ENCODE results near the gene C1QTNF4.
A peak's percentile ranks its signal among the peaks of the same experiment; 100 is the strongest.

Gene C1QTNF4

GRCh38 chr11:47592970-47593369, 1.2 kb downstream of the C1QTNF4 start:
- no peak for DNase-seq

GRCh38 chr11:47592251-47592650, 2.0 kb downstream of the C1QTNF4 start:
- DNase-seq, result no peak

GRCh38 chr11:47591764-47592163, 2.4 kb downstream of the C1QTNF4 start:
- no peak for DNase-seq

GRCh38 chr11:47589977-47590861, 4.0 kb downstream of the C1QTNF4 start:
- no peak for DNase-seq

GRCh38 chr11:47589584-47589976, 4.6 kb downstream of the C1QTNF4 start:
- no peak for DNase-seq

- DNase-seq, result no peak
These were observed 5.1 kb downstream of the C1QTNF4 start for GRCh38 chr11:47589118-47589517.

GRCh38 chr11:47587723-47588326, 6.4 kb downstream of the C1QTNF4 start:
- DNase-seq, result no peak

- DNase-seq, result no peak
These were observed 7.0 kb downstream of the C1QTNF4 start for GRCh38 chr11:47587039-47587716.

GRCh38 chr11:47586098-47586855, 7.9 kb downstream of the C1QTNF4 start, which contains the start of gene FAM180B:
FAM180B (plus strand) TSS chr11:47586678; CDS start chr11:47586769, 91 bp downstream.
- no peak for DNase-seq

- no peak for DNase-seq
These were observed 10.4 kb downstream of the C1QTNF4 start for GRCh38 chr11:47583844-47584243.

GRCh38 chr11:47578524-47579494, 15.4 kb downstream of the C1QTNF4 start, which contains the start of the genes KBTBD4 and NDUFS3:
KBTBD4 (minus strand) TSS chr11:47578970; CDS start chr11:47578951, 19 bp downstream.
NDUFS3 (plus strand) TSS chr11:47579074; CDS start chr11:47579092, 18 bp downstream.
- peak; percentile 70 for DNase-seq

GRCh38 chr11:47577460-47578041, 16.7 kb downstream of the C1QTNF4 start:
- no peak for DNase-seq

- DNase-seq, result no peak
These were observed 20.9 kb downstream of the C1QTNF4 start for GRCh38 chr11:47573321-47573720.

GRCh38 chr11:47572715-47573255, 21.4 kb downstream of the C1QTNF4 start:
- no peak for DNase-seq

- no peak for DNase-seq
These were observed 22.3 kb downstream of the C1QTNF4 start for GRCh38 chr11:47571895-47572294.

GRCh38 chr11:47571357-47571729, 22.9 kb downstream of the C1QTNF4 start:
- no peak for DNase-seq

- DNase-seq, result no peak
These were observed 23.4 kb downstream of the C1QTNF4 start for GRCh38 chr11:47570651-47571356.

- DNase-seq, result no peak
These were observed 24.6 kb downstream of the C1QTNF4 start for GRCh38 chr11:47569646-47570045.

GRCh38 chr11:47566149-47566698, 28.0 kb downstream of the C1QTNF4 start:
- no peak for DNase-seq
